Stimulated activated CD8-positive, alpha-beta memory T cell treated with anti-CD3 and anti-CD28 coated beads, Interleukin-2, amount 100 ng/mL, for 48 hours (primary cell): ENCODE data around the gene BET1L.
"Not testable (repeated sequence)": the region's sequence is repeated elsewhere in the genome, so short reads cannot be mapped to it uniquely, and the experiment has no call there.

ENCODE experiments used
- DNase-seq, 2 donors: peaks; one replicate each; pipeline ENCODE4 v3.0.0-alpha.2; 2020; ENCODE audit warnings: low read depth in 2 of 2

BET1L gene

DNA sequence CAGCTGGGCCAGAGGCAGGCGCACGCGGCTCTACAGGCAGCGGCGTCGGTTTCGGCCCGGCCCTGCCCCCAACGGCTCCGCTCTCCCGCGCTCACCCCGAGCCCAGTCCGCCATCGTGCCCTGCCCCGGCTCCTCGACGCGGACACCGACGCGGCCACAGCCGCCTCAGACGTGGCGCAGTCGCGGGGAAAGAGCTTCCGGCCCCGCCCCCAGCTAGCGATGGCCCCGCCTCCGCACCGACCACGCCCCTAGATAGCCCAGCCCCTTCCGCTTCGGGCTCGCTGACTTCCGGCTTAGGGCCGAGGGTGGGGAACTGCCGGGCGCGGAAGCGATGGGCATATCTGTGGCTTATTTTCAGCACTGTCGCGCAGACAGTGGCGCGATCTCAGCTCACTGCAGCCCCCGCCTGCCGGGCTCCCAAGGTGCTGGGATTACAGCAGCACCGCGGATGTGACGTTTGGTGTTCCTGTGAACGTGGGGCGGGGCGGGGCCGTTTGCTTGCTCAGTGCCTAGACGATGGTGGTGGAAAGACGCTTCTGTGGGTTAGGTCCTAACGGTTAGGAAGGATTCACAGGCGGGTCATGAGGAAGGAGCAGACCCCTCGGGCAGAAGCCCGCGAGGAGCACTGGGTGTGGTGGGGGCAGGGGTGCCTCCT is at the start of gene BET1L, which contains the start of gene RIC8A:
Gene BET1L (minus strand): TSS at position 192 of the 655 bp plus-strand sequence. CDS start 78 bp downstream, at position 114.
Gene RIC8A (plus strand): TSS at position 501 of the 655 bp plus-strand sequence. CDS start 1,147 bp downstream, outside the sequence.
- DNase-seq = peak; percentile 94 to 95

GRCh38 chr11:255816-256215 is 48.6 kb upstream of the BET1L start:
- DNase-seq = no peak

- no peak for DNase-seq
These were observed 48.0 kb upstream of the BET1L start for GRCh38 chr11:255176-255575.

GRCh38 chr11:253886-254270 is 46.7 kb upstream of the BET1L start:
- no peak for DNase-seq

- no peak for DNase-seq
These were observed 46.1 kb upstream of the BET1L start for GRCh38 chr11:253160-253885.

DNA sequence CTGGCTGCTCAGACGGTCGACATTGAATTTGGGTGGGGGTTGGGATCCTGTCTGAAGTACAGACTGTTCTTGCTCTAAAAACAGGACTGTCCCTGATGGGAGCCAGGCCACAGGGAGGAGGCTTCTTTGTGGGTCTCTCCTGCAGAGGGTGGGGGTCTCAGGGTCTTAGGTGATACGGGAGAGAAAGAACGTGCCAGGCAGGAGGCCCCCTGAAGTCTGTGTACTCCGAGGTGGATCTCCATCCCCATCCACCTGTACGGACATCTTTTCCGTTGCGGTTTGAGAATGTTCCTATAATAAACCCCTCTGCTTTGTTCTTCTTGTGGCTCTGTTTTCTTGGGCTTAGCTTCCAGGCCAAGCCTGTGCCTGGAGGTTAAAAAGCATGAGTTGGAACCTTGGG is 45.5 kb upstream of the BET1L start:
- DNase-seq = no peak

- no peak for DNase-seq
These were observed 44.4 kb upstream of the BET1L start for GRCh38 chr11:251550-251949.

DNA sequence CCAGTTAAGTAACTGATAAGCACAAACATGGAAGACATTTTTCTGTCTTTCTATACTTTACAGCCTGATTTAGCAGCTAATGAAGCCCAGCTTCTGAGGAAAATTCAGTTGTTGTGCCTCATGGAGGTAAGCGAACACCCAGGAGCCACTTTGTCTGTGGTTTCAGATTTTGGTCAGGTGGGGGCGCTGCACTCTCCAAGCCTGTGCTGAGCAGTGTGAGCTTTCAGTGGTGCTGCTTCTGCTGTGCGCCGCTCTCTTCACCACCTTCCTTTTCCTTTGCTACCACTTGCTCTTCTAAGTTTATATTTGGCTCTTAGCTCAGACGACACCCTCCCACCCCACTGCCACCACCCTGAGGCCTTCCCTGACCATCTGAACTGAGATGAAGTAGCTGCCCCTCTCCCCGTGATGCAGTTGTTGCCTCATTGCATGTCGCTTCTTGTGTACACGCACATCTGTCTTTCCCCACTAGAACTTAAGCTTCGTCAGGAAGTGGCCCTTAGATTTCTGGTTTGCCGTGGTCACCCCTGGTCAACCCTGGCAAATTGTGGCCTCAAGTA is 43.6 kb upstream of the BET1L start:
- peak in 1 of 2 donors; percentile 64 for DNase-seq

DNA sequence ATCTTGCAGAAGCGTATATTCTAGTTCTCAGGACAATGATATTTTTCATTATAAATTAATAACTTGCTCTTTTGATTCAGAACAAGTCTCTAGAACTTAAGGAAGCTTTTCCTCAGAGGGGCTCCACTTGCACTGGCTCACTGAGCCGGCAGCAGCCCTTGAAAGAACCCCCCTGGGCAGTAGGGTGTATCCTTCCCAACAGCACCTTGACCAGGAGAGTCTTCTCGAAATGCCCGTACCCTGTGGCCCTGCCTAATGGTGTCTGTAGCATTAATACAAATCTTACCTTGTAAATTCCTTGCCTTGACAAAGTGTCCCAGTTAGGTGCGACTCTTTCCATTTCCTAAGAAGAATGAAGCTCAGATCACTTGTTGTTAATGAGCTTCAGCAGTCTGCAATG is 43.1 kb upstream of the BET1L start:
- no peak for DNase-seq

DNA sequence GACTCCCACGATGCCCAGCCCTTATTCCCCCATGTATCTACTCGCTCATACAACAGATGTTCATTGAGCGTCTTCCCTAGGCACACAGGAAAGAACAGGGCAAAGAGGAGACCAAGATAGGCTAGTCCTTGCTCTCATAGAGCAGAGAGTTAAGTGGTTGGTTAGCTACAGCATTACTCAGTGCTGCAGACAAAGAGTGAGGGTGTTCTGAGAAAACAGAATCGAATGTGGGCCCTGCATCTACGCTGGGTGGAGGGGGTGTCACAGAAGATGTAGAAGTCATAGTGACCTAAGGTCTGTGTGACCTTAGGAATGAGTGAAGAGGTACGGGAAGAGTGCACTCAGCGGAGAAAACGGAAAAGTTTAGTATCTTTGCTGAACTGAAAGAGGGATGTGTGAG is 41.9 kb upstream of the BET1L start:
- no peak for DNase-seq

DNA sequence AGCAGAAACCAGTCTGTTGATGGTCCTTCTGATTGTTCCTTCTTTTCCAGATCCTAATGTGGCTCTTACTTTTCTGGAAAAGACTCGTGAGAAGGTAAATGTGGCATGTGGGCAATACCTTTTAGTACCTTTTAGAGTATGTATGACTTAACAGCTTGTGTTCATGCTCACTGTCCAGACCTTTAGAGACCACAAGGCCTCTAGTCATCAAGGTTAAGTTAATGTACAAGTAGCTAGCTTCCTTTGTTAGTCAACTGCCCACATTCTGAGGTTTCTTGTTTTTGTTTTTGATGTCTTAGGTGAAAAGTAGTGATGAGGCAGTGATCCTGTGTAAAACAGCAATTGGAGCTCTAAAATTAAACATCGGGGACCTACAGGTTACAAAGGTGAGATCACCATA is 37.2 kb upstream of the BET1L start:
- DNase-seq = no peak

DNA sequence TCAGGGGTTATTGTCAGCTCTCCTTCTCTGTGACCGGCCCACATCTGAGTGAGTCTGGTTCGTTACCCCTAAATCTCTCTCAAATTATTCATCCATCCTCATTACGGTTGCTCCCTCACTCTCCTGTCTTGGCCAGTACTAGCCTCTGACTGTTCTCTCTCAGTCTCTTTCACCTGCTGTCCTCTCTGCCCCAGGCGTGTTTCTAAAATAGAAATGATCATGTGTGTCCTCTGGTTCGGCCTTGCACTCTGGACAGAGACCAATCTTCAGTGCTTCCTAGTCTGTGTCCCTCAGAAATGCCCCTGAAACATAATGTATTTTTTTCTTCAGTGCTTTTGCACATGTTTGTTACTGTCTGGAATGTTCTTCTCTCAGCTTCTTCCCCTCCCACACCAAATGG is 34.4 kb upstream of the BET1L start:
- no peak for DNase-seq

DNA sequence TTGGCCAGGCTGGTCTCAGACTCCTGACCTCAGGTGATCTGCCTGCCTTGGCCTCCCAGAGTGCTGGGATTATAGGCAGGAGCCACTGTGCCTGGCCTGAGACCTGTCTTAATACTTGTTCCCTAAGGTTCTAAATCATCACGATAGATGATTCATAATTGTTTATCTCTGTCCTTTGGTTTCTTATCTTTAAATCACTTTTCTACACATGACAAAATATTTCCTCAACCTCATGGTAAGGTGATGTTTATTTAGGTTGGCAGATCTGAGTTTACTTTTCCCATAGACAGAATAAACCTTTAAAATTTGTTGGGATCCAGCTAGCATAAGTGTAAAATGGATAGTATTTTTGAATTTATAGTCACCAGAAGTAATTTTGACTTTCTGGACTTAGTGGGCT is 33.1 kb upstream of the BET1L start:
- no peak for DNase-seq

- DNase-seq = not testable (repeated sequence)
These were observed 31.1 kb upstream of the BET1L start for GRCh38 chr11:238346-238745.

- peak; percentile 88 to 91 for DNase-seq
These were observed 29.9 kb upstream of the BET1L start, which contains the start of gene PSMD13 for GRCh38 chr11:236774-237767. Gene PSMD13, plus strand, starts transcription at chr11:236976. Its CDS starts 74 bp downstream, at chr11:237050.

DNA sequence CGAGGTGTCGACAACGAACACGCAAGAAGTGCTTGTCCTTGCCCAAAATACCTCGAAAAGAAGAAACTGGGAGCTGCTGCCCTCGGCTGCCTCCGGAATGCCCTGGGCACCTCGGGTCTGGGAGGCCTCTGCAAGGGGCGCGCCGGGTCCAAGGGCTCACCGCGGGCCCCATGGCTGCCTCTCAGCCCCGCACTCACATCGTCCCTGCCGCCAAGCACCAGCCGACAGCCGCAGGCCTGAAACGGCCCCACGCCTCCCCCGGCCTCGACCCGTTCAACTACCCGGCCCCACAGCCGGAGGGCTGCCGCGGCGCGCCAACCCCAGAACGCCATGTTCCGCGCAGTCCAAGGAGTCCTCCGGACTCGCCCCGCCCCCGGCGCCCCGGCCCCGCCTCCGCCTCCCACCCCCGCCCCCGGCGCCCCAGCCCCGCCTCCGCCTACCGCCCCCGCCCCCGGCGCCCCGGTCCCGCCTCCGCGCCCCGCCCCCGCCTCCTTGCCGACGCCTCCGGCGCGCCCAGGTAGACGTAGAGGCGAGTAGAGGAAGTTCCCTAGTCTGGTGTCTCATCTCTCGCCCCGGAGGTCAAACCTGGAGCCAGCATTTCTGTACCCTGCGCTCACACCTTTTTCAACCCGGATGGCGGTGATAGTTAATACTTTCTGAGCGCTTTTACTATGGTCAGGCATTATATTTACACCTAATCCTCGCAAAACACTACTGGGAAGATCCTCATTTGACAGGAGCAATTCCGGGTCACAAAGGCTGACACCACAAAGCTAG is 29.0 kb upstream of the BET1L start, which contains the start of gene SIRT3:
Gene SIRT3 (minus strand): TSS at position 346 of the 777 bp plus-strand sequence. CDS start 14 bp downstream, at position 332.
- peak; percentile 64 to 65 for DNase-seq

DNA sequence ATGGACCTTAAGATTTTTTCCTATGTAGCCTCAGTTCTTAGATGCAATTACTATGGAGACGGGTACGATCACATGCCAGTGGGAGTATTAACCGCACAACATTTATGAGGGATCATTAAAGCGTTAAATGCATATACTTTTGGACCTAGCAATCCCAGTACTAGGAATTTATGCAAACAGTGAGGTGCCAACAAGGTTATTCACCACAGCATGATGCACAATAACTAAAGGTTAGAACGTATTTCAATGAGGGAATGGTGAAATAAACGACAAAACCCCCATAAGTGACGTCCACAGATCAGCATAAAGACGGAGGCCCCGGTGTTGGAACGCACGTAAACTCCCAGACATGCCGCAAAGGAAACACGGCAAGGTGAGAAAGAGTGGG is 28.4 kb upstream of the BET1L start:
- peak; percentile 44 to 51 for DNase-seq

GRCh38 chr11:235180-235579 is 28.0 kb upstream of the BET1L start:
- no peak for DNase-seq

DNA sequence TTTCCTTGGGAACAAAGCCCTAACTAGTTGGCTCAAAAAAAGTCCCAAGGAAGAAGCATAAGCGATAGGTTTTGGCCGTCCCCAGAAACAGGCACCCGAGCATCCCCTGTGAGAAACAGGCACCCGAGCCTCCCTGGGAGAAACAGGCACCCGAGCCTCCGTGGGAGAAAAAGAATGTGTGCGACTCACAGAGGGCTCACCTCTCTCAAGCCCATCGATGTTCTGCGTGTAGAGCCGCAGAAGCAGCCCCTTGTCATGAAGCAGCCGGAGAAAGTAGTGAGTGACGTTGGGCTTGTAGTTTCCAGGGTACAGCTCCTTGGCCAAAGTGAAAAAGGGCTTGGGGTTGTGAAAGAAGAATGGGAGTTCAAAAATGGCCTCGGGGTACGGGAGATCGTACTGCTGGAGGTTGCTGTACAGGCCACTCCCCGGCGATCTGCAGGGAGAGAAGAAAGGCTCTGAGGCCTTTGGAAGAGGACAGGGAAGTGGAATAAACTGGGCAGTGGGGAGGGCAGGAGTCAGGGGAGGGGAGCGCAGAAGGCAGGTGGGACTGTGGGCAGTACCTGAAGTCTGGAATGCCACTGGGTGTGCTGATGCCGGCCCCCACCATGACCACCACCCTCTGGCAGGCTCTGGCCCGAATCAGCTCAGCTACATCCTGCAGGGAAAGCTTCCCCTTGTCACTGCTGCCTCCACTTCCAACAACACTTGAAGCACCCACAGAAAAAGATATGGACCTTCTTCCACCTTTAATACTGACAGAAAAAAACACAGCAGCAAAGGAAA is 25.8 kb upstream of the BET1L start:
- DNase-seq = no peak

GRCh38 chr11:230431-230830 is 23.2 kb upstream of the BET1L start:
- no peak for DNase-seq
